Gastrocnemius medialis (tissue), 4 donors: ENCODE measurements around the gene GMIP.

Experiments used
- POLR2A ChIP-seq, 2 donors: fragments of 450-650 bp; IDR thresholded peaks; one replicate each; pipeline ENCODE4 v1.6.1; 2017; ENCODE audit warnings: antibody characterized with exemption in 2 of 2, mild to moderate bottlenecking in 2 of 2, moderate library complexity in 2 of 2
- TF ChIP-seq, protein P1 (sequence below), 5 experiments: fragments of 450-650 bp in 3 of 5; fragments of 200-600 bp in 2 of 5; sonication (generic) in 2 of 5; IDR thresholded peaks in 4 of 5; conservative IDR thresholded peaks in 1 of 5; 1 replicate in 4 of 5; 2 replicates in 1 of 5; pipeline ENCODE4 v1.5.1; 2016 to 2019; ENCODE audit warnings: antibody characterized with exemption in 5 of 5, mild to moderate bottlenecking in 3 of 5, moderate library complexity in 3 of 5

DNA sequence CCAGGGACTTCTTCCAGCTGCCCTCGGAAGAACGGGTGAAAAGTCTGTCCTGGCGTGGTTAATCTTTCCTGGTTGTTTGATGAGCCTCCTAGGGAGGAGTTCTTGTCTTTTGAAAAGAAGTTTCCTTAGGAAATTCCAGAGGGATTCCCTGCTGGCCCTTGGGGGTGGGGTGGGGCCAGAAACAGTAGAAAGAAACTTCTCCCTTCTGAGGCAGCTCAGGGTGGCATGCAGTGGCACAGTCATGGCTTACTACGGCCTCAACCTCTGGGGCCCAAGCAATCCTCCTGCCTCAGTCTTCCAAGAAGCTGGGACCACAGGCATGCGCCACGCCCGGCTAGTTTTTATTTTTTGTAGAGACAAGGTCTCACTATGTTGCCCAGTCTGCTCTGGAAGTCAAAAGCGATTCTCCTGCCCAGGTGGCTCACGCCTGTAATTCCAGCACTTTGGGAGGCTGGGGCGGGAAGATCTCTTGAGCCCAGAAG is 26.7 kb upstream of the GMIP start:
- TF ChIP-seq, protein P1, sequence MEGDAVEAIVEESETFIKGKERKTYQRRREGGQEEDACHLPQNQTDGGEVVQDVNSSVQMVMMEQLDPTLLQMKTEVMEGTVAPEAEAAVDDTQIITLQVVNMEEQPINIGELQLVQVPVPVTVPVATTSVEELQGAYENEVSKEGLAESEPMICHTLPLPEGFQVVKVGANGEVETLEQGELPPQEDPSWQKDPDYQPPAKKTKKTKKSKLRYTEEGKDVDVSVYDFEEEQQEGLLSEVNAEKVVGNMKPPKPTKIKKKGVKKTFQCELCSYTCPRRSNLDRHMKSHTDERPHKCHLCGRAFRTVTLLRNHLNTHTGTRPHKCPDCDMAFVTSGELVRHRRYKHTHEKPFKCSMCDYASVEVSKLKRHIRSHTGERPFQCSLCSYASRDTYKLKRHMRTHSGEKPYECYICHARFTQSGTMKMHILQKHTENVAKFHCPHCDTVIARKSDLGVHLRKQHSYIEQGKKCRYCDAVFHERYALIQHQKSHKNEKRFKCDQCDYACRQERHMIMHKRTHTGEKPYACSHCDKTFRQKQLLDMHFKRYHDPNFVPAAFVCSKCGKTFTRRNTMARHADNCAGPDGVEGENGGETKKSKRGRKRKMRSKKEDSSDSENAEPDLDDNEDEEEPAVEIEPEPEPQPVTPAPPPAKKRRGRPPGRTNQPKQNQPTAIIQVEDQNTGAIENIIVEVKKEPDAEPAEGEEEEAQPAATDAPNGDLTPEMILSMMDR (IDR thresholded peaks at IDR 0.05 in 4 of 5, conservative IDR thresholded peaks at IDR 0.05 in 1 of 5): no peak
- no peak for TF ChIP-seq POLR2A (IDR thresholded peaks at IDR 0.05)
